ENCODE data around the gene GPR160.

DNA sequence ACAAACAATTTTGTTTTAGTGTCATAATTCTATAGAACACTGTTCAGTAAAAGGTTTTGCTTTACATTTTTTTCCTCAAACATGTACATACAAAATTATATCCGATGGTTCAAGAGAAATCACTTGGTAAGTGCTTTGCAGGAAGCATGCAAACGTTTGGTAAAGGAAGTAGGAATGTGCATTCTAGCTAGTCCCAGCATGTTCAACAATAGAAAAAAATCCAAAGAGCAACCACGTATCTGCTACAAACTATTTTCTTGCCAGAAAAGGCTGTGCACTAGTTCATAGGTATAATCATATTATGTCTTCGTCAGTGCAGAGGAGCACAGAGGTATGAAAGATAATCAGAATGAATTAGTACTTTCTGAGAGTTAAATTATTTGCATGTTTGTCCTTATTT is 58.0 kb downstream of the GPR160 start:
- TF ChIP-seq POLR2A (IDR thresholded peaks at IDR 0.05), result no peak
- TF ChIP-seq, protein P1, sequence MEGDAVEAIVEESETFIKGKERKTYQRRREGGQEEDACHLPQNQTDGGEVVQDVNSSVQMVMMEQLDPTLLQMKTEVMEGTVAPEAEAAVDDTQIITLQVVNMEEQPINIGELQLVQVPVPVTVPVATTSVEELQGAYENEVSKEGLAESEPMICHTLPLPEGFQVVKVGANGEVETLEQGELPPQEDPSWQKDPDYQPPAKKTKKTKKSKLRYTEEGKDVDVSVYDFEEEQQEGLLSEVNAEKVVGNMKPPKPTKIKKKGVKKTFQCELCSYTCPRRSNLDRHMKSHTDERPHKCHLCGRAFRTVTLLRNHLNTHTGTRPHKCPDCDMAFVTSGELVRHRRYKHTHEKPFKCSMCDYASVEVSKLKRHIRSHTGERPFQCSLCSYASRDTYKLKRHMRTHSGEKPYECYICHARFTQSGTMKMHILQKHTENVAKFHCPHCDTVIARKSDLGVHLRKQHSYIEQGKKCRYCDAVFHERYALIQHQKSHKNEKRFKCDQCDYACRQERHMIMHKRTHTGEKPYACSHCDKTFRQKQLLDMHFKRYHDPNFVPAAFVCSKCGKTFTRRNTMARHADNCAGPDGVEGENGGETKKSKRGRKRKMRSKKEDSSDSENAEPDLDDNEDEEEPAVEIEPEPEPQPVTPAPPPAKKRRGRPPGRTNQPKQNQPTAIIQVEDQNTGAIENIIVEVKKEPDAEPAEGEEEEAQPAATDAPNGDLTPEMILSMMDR (IDR thresholded peaks at IDR 0.05), result no peak

Measured in transverse colon (tissue), 3 donors.